ENCODE measurements around the gene RAVER2.

The RAVER2 gene

GRCh38 chr1:64881281-64881680 lies 136.4 kb downstream of the RAVER2 start:
- FAIRE-seq = no peak
